Erythroblast (primary cell): Measurements from ENCODE around the gene DGKQ.

Source experiments
- GATA1 ChIP-seq: IDR thresholded peaks from 2 replicates; pipeline ENCODE4 v1.6.1; 2011; ENCODE audit warnings: low read depth, mild to moderate bottlenecking, control low read depth, low read length, moderate library complexity
- POLR2A ChIP-seq: IDR thresholded peaks from 2 replicates; pipeline ENCODE4 v1.6.1; 2011; ENCODE audit warnings: mild to moderate bottlenecking, low read length

DNA sequence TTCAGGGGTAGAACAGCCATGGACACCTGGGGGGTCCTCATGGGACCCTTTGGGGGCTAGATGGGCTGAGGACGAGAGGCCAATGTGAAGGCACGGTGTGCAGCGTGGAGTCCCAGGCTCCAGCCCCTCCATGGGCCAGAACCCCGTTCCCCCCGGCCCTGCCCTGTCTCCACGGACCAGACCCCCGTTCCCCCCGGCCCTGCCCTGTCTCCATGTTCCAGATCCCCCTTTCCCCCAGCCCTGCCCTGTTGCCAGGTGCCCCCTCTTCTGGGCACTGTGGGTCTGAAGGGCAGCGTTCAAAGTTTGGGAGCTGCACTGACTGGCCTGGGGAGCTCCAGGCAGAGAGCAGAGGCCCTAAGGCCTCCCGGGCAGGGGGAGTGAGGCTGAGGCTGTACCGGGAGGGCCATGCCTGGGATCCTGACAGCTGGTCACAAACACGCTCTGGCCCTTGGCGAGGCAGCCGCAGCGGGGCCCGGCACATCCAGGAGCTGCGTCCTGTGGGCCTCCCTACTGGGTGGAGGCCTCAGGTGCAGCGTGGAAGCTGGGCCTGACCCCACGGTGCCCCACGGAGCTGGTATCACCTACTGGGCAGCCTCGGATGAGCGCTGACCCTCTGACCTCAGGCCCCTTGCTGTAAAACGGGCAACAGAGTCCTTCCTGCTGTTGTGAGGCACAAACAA lies 8.9 kb downstream of the DGKQ start:
- TF ChIP-seq POLR2A (no peak), GATA1 (no peak)
